Mesenchymal stem cell (in vitro differentiated cells and primary cell): ENCODE data around the gene ODF2.
A peak's percentile ranks its signal among the peaks of the same experiment; 100 is the strongest.

Experiments
- DNase-seq: peaks from one replicate; pipeline ENCODE4 v3.0.0-alpha.2; 2013
- H2AFZ ChIP-seq: one replicate; pipeline ENCODE4 v1.6.1; 2013; ENCODE audit warnings: low read depth, mild to moderate bottlenecking, control low read depth, inconsistent platforms, low read length, moderate library complexity
- H2AK5ac ChIP-seq: 2 replicates; pipeline ENCODE4 v1.6.1; 2013; ENCODE audit warnings: low read length, moderate library complexity, mild to moderate bottlenecking, inconsistent platforms; ENCODE audit not compliant: severe bottlenecking
- H2BK120ac ChIP-seq: one replicate; pipeline ENCODE4 v1.6.1; 2013; ENCODE audit warnings: low read depth, mild to moderate bottlenecking, inconsistent platforms, low read length, moderate library complexity
- H2BK12ac ChIP-seq, 2 experiments: one replicate each; pipeline ENCODE4 v1.6.1; 2013; ENCODE audit warnings: inconsistent platforms in 2 of 2, low read length in 2 of 2, mild to moderate bottlenecking in 2 of 2, moderate library complexity in 2 of 2, control low read depth in 1 of 2
- H2BK15ac ChIP-seq: one replicate; pipeline ENCODE4 v1.6.1; 2013; ENCODE audit warnings: mild to moderate bottlenecking, low read depth, inconsistent platforms; ENCODE audit not compliant: poor library complexity, severe bottlenecking
- H2BK5ac ChIP-seq: 2 replicates; pipeline ENCODE4 v1.6.1; 2013; ENCODE audit warnings: low read depth, mild to moderate bottlenecking, low read length, control low read depth, inconsistent platforms; ENCODE audit not compliant: poor library complexity, severe bottlenecking
- H3K14ac ChIP-seq, 2 experiments: one replicate each; pipeline ENCODE4 v1.6.1; 2013; ENCODE audit warnings: inconsistent platforms in 2 of 2, low read length in 2 of 2, control low read depth in 1 of 2, mild to moderate bottlenecking in 1 of 2, moderate library complexity in 1 of 2
- H3K18ac ChIP-seq, 2 experiments: one replicate each; pipeline ENCODE4 v1.6.1; 2013; ENCODE audit warnings: inconsistent platforms in 2 of 2, low read length in 2 of 2, control low read depth in 1 of 2, low read depth in 1 of 2, mild to moderate bottlenecking in 1 of 2
- H3K23ac ChIP-seq, 2 experiments: one replicate each; pipeline ENCODE4 v1.6.1; 2013; ENCODE audit warnings: inconsistent platforms in 2 of 2, low read length in 2 of 2, mild to moderate bottlenecking in 2 of 2, moderate library complexity in 2 of 2, control low read depth in 1 of 2
- H3K27ac ChIP-seq: 2 replicates; pipeline ENCODE4 v1.5.1; 2013; ENCODE audit warnings: mild to moderate bottlenecking, moderate library complexity, low read length, control low read depth, inconsistent platforms; ENCODE audit not compliant: poor library complexity, severe bottlenecking
- H3K27me3 ChIP-seq, 2 experiments: 2 replicates each; pipeline versions ENCODE4 v1.6.1 to v1.7.0; 2013; ENCODE audit warnings: low read length in 2 of 2, mild to moderate bottlenecking in 2 of 2, moderate library complexity in 2 of 2, control low read depth in 1 of 2, inconsistent platforms in 1 of 2; ENCODE audit not compliant: control insufficient read depth in 1 of 2, insufficient read depth in 1 of 2
- H3K36me3 ChIP-seq, 2 experiments: 2 replicates each; pipeline versions ENCODE4 v1.6.1 to v1.7.0; 2013; ENCODE audit warnings: low read length in 2 of 2, control low read depth in 1 of 2, inconsistent platforms in 1 of 2, low read depth in 1 of 2, mild to moderate bottlenecking in 1 of 2; ENCODE audit not compliant: insufficient read depth in 2 of 2, control insufficient read depth in 1 of 2
- H3K4ac ChIP-seq, 2 experiments: one replicate each; pipeline ENCODE4 v1.6.1; 2013; ENCODE audit warnings: inconsistent platforms in 2 of 2, low read length in 2 of 2, mild to moderate bottlenecking in 2 of 2, moderate library complexity in 2 of 2, control low read depth in 1 of 2, low read depth in 1 of 2
- H3K4me1 ChIP-seq: 2 replicates; pipeline ENCODE4 v1.6.1; 2013; ENCODE audit warnings: low read depth, low read length, control low read depth; ENCODE audit not compliant: control insufficient read depth, insufficient read depth
- H3K4me2 ChIP-seq: 2 replicates; pipeline ENCODE4 v1.6.1; 2013; ENCODE audit warnings: low read length, mild to moderate bottlenecking, inconsistent platforms; ENCODE audit not compliant: poor library complexity, severe bottlenecking
- H3K4me3 ChIP-seq, 2 experiments: 2 replicates each; pipeline versions ENCODE4 v1.5.1 to v1.7.0; 2013; ENCODE audit warnings: low read length in 2 of 2, mild to moderate bottlenecking in 2 of 2, control low read depth in 1 of 2, low read depth in 1 of 2; ENCODE audit not compliant: insufficient read depth in 1 of 2
- H3K79me1 ChIP-seq: replicated peaks from 2 replicates; pipeline ENCODE4 v1.6.1; 2013; ENCODE audit warnings: mild to moderate bottlenecking, control low read depth, low read length, inconsistent platforms; ENCODE audit not compliant: poor library complexity, severe bottlenecking
- H3K9ac ChIP-seq: 2 replicates; pipeline ENCODE4 v1.7.0; 2013; ENCODE audit warnings: mild to moderate bottlenecking, low read length, moderate library complexity
- H3K9me3 ChIP-seq: 2 replicates; pipeline ENCODE4 v1.7.0; 2013; ENCODE audit warnings: mild to moderate bottlenecking, low read length; ENCODE audit not compliant: control insufficient read depth
- H4K8ac ChIP-seq: one replicate; pipeline ENCODE4 v1.6.1; 2013; ENCODE audit warnings: inconsistent platforms, mild to moderate bottlenecking, low read length, moderate library complexity
- H4K91ac ChIP-seq: one replicate; pipeline ENCODE4 v1.6.1; 2013; ENCODE audit warnings: mild to moderate bottlenecking, low read length, inconsistent platforms
- WGBS: methylation state at CpG from one replicate; pipeline ENCODE4 v1.1.7; 2013; ENCODE audit warnings: mixed read lengths; 5-methylcytosine and 5-hydroxymethylcytosine counted together

The ODF2 gene

GRCh38 chr9:128532581-128532980 is 76.8 kb downstream of the ODF2 start:
- no peak overlapping the region for H3K4ac ChIP-seq
- H2AK5ac ChIP-seq, result no peak overlapping the region
- no peak overlapping the region for H2BK15ac ChIP-seq
- no peak overlapping the region for H3K4me3 ChIP-seq
- H3K4me2 ChIP-seq, result no peak overlapping the region
- no peak overlapping the region for H3K18ac ChIP-seq
- H3K27ac ChIP-seq, result no peak overlapping the region
- no peaks in the 10 kb centered on the region for H3K79me1 ChIP-seq
- no peak overlapping the region for H2BK120ac ChIP-seq
- 94% methylated on average over 4 of the region's 4 CpGs for WGBS
- H3K27me3 ChIP-seq, result no peaks in the 10 kb centered on the region
- H3K4me1 ChIP-seq, result no peaks in the 10 kb centered on the region
- H4K8ac ChIP-seq, result no peak overlapping the region
- H3K9ac ChIP-seq, result no peak overlapping the region
- no peak overlapping the region for H4K91ac ChIP-seq
- no peak overlapping the region for H2BK12ac ChIP-seq
- no peak overlapping the region for H2BK5ac ChIP-seq
- no peak for DNase-seq
- no peak overlapping the region for H3K14ac ChIP-seq
- H3K36me3 ChIP-seq, result peaks cover 35 to 66% of the 10 kb centered on the region in 2 experiments
- H3K23ac ChIP-seq, result no peak overlapping the region
- no peaks in the 10 kb centered on the region for H3K9me3 ChIP-seq
- H2AFZ ChIP-seq, result no peak overlapping the region

- Histone ChIP-seq H3K4ac (no peak overlapping the region), H3K4me2 (no peak overlapping the region), H3K27me3 (no peaks in the 10 kb centered on the region), H2BK12ac (no peak overlapping the region), H3K36me3 (peaks cover 32 to 66% of the 10 kb centered on the region in 2 experiments), H4K8ac (no peak overlapping the region), H3K27ac (no peak overlapping the region), H2AK5ac (no peak overlapping the region), H2BK15ac (no peak overlapping the region), H3K14ac (no peak overlapping the region), H3K4me3 (no peak overlapping the region), H3K18ac (no peak overlapping the region), H3K9me3 (no peaks in the 10 kb centered on the region), H3K79me1 (no peaks in the 10 kb centered on the region), H2BK120ac (no peak overlapping the region), H4K91ac (no peak overlapping the region), H2BK5ac (no peak overlapping the region), H3K4me1 (no peaks in the 10 kb centered on the region), H3K23ac (no peak overlapping the region), H3K9ac (no peak overlapping the region), H2AFZ (no peak overlapping the region)
- DNase-seq, result no peak
- WGBS, result 100% methylated on average over 2 of the region's 3 CpGs
Observed at GRCh38 chr9:128540634-128541360, 85.0 kb downstream of the ODF2 start.

GRCh38 chr9:128546504-128546903 is 90.7 kb downstream of the ODF2 start:
- Histone ChIP-seq H3K4ac (no peak overlapping the region), H2BK120ac (no peak overlapping the region), H2BK5ac (no peak overlapping the region), H3K27ac (no peak overlapping the region), H3K4me3 (no peak overlapping the region), H3K14ac (no peak overlapping the region), H2BK15ac (no peak overlapping the region), H3K9me3 (no peaks in the 10 kb centered on the region), H3K4me1 (peaks cover 6% of the 10 kb centered on the region), H3K9ac (no peak overlapping the region), H3K4me2 (no peak overlapping the region), H3K18ac (no peak overlapping the region), H4K91ac (no peak overlapping the region), H3K36me3 (peaks cover 9 to 13% of the 10 kb centered on the region in 2 experiments), H2AK5ac (no peak overlapping the region), H3K23ac (no peak overlapping the region), H2AFZ (no peak overlapping the region), H2BK12ac (no peak overlapping the region), H3K27me3 (no peaks in the 10 kb centered on the region), H3K79me1 (peaks cover 5% of the 10 kb centered on the region), H4K8ac (no peak overlapping the region)
- WGBS, result 94% methylated on average over 3 of the region's 3 CpGs
- no peak for DNase-seq

GRCh38 chr9:128548876-128549275 is 93.1 kb downstream of the ODF2 start:
- no peaks in the 10 kb centered on the region for H3K36me3 ChIP-seq
- peak overlapping the region in 1 of 2 experiments; percentile 45 for H2BK12ac ChIP-seq
- peaks cover 5% of the 10 kb centered on the region for H3K79me1 ChIP-seq
- no peak overlapping the region for H3K23ac ChIP-seq
- WGBS, result 84% methylated on average over 7 of the region's 7 CpGs
- H3K4me2 ChIP-seq, result no peak overlapping the region
- no peak overlapping the region for H2BK5ac ChIP-seq
- H3K9me3 ChIP-seq, result no peaks in the 10 kb centered on the region
- H2BK15ac ChIP-seq, result no peak overlapping the region
- no peak overlapping the region for H2AK5ac ChIP-seq
- no peak overlapping the region for H4K8ac ChIP-seq
- H3K27ac ChIP-seq, result no peak overlapping the region
- H3K9ac ChIP-seq, result peak overlapping the region; percentile 20
- peaks cover 6% of the 10 kb centered on the region for H3K4me1 ChIP-seq
- no peak for DNase-seq
- peak overlapping the region in 1 of 2 experiments; percentile 48 for H3K18ac ChIP-seq
- H3K27me3 ChIP-seq, result no peaks in the 10 kb centered on the region
- H3K4me3 ChIP-seq, result no peak overlapping the region
- no peak overlapping the region for H3K14ac ChIP-seq
- peak overlapping the region in 1 of 2 experiments; percentile 1 for H3K4ac ChIP-seq
- no peak overlapping the region for H4K91ac ChIP-seq
- H2BK120ac ChIP-seq, result no peak overlapping the region
- no peak overlapping the region for H2AFZ ChIP-seq
